Measurements from ENCODE around the gene SNX32.

SNX32 gene

GRCh38 chr11:65862191-65862735, 28.5 kb downstream of the SNX32 start:
- DNase-seq (ENCODE audit: low read depth, low spot score), result no peak
- no peak overlapping the region for H3K4me3 ChIP-seq (ENCODE audit: low read length)

DNA sequence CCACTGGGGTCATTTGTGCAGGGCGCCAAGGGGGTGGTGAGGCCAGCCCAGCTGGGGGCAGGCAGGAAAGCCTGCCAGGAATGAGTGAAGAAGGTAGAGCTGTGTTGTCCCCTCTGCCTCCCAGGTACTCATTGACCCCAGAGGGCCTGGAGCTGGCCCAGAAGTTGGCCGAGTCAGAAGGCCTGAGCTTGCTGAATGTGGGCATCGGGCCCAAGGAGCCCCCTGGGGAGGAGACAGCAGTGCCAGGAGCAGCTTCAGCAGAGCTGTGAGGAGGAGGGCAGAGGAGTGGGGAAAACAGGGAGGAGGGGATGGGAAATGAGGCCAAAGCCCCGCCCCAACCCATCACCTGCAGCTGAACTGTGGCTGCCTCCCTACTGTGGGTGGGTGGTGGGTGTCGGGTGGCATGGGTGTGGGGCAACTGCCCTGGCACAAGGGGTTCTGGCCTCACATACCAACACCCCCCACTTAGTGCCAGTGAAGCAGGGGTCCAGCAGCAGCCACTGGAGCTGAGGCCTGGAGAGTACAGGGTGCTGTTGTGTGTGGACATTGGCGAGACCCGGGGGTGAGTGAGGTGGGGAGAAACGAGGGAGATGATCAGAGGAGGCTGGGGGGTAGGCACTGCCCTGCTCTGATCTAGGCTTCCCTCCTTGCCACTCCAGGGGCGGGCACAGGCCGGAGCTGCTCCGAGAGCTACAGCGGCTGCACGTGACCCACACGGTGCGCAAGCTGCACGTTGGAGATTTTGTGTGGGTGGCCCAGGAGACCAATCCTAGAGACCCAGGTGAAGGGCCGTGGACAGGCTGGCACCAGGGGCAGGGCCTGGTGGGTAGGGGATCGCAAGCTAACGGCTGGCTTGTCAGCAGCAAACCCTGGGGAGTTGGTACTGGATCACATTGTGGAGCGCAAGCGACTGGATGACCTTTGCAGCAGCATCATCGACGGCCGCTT, 29.5 kb downstream of the SNX32 start:
- DNase-seq (ENCODE audit: low read depth, low spot score), result no peak
- H3K4me3 ChIP-seq (ENCODE audit: low read length), result no peak overlapping the region

- no peak overlapping the region for H3K4me3 ChIP-seq (ENCODE audit: low read length)
- DNase-seq (ENCODE audit: low read depth, low spot score), result no peak
Observed at GRCh38 chr11:65863889-65864705, 30.3 kb downstream of the SNX32 start.

DNA sequence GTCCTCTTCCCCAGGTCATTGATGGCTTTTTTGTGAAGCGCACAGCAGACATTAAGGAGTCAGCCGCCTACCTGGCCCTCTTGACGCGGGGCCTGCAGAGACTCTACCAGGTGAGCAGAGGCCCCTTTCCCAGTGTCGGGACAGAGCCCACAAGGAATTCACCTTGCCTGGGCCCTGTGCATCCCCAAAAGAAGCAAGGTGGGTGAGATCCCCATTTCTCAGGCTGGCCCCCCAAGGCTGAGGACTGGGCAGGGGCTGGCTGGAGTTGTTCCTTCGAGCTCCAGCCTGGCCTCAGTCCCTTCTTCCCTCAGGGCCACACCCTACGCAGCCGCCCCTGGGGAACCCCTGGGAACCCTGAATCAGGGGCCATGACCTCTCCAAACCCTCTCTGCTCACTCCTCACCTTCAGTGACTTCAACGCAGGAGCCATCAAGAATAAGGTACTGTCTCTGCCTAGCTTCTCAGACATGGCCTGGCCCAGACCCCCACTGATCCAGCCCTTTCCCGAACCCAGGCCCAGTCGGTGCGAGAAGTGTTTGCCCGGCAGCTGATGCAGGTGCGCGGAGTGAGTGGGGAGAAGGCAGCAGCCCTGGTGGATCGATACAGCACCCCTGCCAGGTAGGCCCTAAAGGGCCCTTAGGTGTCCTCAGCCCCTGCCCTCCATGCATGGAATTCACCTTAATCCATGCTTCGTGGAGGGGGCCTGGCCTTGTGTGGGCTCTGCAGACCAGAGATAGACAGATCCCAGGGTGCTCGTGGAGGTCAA, 31.1 kb downstream of the SNX32 start:
- no peak overlapping the region for H3K4me3 ChIP-seq (ENCODE audit: low read length)
- no peak for DNase-seq (ENCODE audit: low read depth, low spot score)

GRCh38 chr11:65865550-65866172, 31.9 kb downstream of the SNX32 start:
- H3K4me3 ChIP-seq (ENCODE audit: low read length), result no peak overlapping the region
- no peak for DNase-seq (ENCODE audit: low read depth, low spot score)

GRCh38 chr11:65866509-65867283, 32.9 kb downstream of the SNX32 start:
- H3K4me3 ChIP-seq (ENCODE audit: low read length), result no peak overlapping the region
- no peak for DNase-seq (ENCODE audit: low read depth, low spot score)

GRCh38 chr11:65867284-65868071, 33.7 kb downstream of the SNX32 start:
- H3K4me3 ChIP-seq (ENCODE audit: low read length), result no peak overlapping the region
- no peak for DNase-seq (ENCODE audit: low read depth, low spot score)

DNA sequence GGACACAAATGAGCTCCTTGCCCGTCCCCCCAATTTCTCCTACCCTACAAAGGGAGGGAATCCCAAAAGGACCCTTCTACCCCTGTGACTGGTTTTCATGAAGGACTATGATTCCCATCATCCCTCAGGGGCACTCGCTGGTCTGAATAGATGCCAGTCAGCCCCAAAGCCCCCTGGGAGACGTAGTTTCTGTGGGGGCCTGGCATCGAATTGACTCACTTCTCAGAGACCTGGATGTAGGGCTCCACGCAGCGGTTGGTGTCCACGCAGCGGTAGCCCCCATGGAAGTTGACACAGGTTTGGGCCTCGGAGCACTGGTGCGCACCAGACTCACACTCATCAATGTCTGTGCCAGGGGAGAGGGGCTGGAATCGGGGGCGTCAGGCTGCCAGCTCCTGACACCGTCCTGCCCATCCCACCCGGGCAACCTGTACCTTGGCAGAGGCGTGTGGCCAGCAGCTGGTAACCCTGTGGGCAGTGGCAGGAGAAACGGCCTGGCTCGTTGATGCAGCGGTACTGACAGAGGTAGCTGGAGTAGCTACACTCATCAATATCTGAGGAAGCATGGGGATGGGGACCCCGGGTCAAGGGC, 34.4 kb downstream of the SNX32 start:
- no peak overlapping the region for H3K4me3 ChIP-seq (ENCODE audit: low read length)
- DNase-seq (ENCODE audit: low read depth, low spot score), result no peak

DNA sequence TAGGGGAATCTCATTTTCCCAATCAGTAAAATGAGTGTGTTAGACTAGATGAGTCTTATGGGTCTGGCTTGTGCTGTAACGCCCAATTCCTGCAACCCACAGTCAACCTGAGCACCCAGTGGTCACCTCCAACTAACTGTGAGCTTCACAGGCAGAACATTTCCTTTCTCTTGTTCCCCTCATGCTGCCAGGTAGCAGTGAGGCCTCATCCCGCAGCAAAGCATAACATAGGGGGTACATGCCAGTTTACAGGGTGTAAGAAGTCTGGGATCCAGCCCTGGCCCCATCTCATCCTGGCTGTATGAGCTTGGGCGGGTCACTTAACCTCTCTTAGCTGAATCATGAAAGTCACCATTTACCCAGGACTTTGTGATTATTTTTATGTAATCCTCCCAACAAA, 35.1 kb downstream of the SNX32 start:
- DNase-seq (ENCODE audit: low read depth, low spot score), result no peak
- H3K4me3 ChIP-seq (ENCODE audit: low read length), result no peak overlapping the region

DNA sequence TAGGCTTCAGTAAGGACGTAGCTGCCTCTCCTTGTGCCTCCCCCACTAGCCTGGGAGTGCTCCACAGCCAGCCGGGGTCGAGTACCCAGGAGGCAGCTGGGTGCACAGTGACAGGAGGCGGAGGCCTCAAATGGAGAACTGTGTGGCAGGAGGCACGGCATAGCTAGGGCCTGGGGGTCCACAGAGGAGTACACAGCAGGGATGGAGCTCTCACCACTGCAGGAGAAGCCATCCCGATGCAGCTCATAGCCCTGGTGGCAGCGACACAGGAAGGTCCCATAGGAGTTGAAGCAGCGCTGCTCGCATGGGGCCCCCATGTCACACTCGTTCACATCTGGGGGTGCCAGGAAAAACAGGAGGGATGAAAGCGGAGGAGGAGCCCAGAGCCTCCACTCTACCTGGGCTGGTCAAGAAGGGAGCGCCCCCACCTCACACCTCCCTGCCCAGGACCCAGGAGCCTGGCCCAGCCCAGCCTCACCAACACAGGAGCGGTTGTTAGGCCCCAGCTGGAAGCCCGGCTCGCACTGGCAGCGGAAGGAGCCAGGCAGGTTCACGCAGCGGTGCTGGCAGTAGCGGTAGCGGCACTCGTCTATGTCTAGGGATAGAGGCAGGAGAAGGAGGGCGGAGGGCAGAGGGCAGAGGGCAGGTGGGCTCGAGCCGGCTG, 36.0 kb downstream of the SNX32 start:
- no peak for DNase-seq (ENCODE audit: low read depth, low spot score)
- no peak overlapping the region for H3K4me3 ChIP-seq (ENCODE audit: low read length)

GRCh38 chr11:65870307-65870658, 36.5 kb downstream of the SNX32 start:
- DNase-seq (ENCODE audit: low read depth, low spot score), result no peak
- no peak overlapping the region for H3K4me3 ChIP-seq (ENCODE audit: low read length)

DNA sequence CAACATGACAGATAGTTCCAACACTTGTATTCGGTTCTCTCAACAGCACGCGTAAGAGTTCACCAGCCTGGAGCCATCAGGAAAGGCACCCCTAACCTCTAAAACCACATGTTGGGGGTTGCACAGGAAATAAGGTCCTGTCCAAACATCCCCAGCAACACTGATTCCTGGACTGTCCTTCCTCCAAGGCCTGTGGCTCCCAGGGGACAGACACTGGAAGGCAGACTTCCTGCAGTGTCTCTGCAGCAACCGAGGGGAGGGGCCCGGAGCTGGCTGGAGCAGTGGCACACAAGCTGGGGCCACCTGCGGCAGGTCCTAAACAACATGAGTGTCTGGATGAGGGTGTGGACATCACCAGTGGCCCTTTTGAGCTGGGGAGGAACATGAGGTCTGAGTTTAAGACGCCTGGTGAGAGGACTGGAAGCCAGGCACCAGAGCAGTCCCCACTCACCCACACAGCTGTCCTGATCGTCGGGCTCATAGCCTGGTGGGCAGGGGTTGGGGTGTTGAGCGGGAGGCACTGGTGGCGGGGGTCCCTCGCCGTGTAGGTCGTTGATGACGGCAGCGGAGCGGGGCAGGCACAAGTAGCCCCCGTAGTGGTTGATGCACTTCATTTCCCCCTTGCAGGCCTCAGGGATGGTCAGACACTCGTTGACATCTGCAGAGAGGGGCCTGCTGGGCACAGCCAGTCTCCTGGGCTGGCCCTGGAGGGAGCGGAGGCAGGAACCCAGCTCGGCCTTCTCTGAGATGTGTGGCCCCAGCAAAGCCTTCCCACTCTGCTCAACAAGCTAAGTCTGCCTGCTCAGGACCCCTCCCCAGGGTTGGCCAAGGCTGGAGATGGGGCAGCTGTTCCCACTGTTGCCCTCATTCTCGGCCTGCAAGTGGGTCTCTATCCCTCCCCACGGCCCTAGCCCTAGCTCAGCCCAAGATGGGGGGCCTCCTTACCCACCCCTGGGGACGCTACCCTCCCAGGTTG, 37.2 kb downstream of the SNX32 start:
- DNase-seq (ENCODE audit: low read depth, low spot score), result no peak
- no peak overlapping the region for H3K4me3 ChIP-seq (ENCODE audit: low read length)

GRCh38 chr11:65871811-65872548, 38.2 kb downstream of the SNX32 start:
- no peak for DNase-seq (ENCODE audit: low read depth, low spot score)
- H3K4me3 ChIP-seq (ENCODE audit: low read length), result no peak overlapping the region

GRCh38 chr11:65872586-65873317, 39.0 kb downstream of the SNX32 start, which contains the start of gene EFEMP2:
EFEMP2 (minus strand) TSS chr11:65872800; CDS start chr11:65872354, 446 bp downstream.
- peak within 1 kb of the TSS; percentile 65 for H3K4me3 ChIP-seq (ENCODE audit: low read length)
- DNase-seq (ENCODE audit: low read depth, low spot score), result no peak

Measured in Jurkat, Clone E6-1 (cell line).